ENCODE measurements around the gene CRIM1.

- TF ChIP-seq CTCF (IDR thresholded peaks at IDR 0.05) = no peak
- TF ChIP-seq POLR2A (IDR thresholded peaks at IDR 0.05) = no peak
Measured at GRCh38 chr2:36333350-36334012, 22.1 kb upstream of the CRIM1 start.

Data from lower leg skin (tissue), 3 donors.